GM23338 (cell line): ENCODE results near the gene SAFB2. TPM values are rescaled to one million over a fixed set of nuclear protein-coding genes. Genes with fewer than 3 reads are reported as not detected.

Source experiments
- ATAC-seq: fragments of 200-7000 bp; cut with Tn5 transposase; 3 replicates; pipeline ENCODE4 v1.9.1; 2020
- DNase-seq: peaks from one replicate; pipeline ENCODE4 v3.0.0-alpha.2; 2015; ENCODE audit warnings: low spot score
- H2AFZ ChIP-seq: fragments of 200-600 bp; sonication (generic); 2 replicates; pipeline ENCODE4 v1.8.0; 2016; ENCODE audit warnings: antibody characterized with exemption, mild to moderate bottlenecking, moderate library complexity
- H3F3A ChIP-seq: fragments of 200-600 bp; sonication (generic); replicated peaks from 2 replicates; pipeline ENCODE4 v1.8.0; 2017; ENCODE audit warnings: antibody characterized with exemption, mixed run types, low read depth
- H3K27ac ChIP-seq: fragments of 200-600 bp; sonication (generic); 2 replicates; pipeline ENCODE4 v1.6.1; 2016; ENCODE audit warnings: low read depth
- H3K27me3 ChIP-seq: fragments of 200-600 bp; sonication (generic); 2 replicates; pipeline ENCODE4 v1.8.0; 2016; ENCODE audit warnings: mild to moderate bottlenecking, mixed run types, moderate library complexity; ENCODE audit not compliant: insufficient read depth
- H3K36me3 ChIP-seq: fragments of 200-600 bp; sonication (generic); 2 replicates; pipeline ENCODE4 v1.8.0; 2016; ENCODE audit warnings: mild to moderate bottlenecking; ENCODE audit not compliant: insufficient read depth
- H3K4me1 ChIP-seq: fragments of 200-600 bp; sonication (generic); 2 replicates; pipeline ENCODE4 v1.8.0; 2016; ENCODE audit warnings: mild to moderate bottlenecking, moderate library complexity; ENCODE audit not compliant: insufficient read depth
- H3K4me2 ChIP-seq: fragments of 200-600 bp; sonication (generic); 2 replicates; pipeline ENCODE4 v1.7.1; 2017; ENCODE audit warnings: mixed run types
- H3K4me3 ChIP-seq: fragments of 200-600 bp; sonication (generic); 2 replicates; pipeline ENCODE4 v1.6.1; 2016; ENCODE audit warnings: mixed run types
- H3K79me2 ChIP-seq: fragments of 200-600 bp; sonication (generic); replicated peaks from 2 replicates; pipeline ENCODE4 v1.8.0; 2017; ENCODE audit warnings: mild to moderate bottlenecking; ENCODE audit not compliant: insufficient read depth
- H3K9me2 ChIP-seq: fragments of 200-600 bp; sonication (generic); 2 replicates; pipeline ENCODE4 v1.8.0; 2017; ENCODE audit not compliant: insufficient read depth
- H4K20me1 ChIP-seq: fragments of 200-600 bp; sonication (generic); replicated peaks from 2 replicates; pipeline ENCODE4 v1.8.0; 2017; ENCODE audit warnings: mild to moderate bottlenecking; ENCODE audit not compliant: insufficient read depth
- H3K27ac Mint-ChIP-seq: 2 replicates; pipeline ENCODE4 v1.8.0; 2020; ENCODE audit warnings: inconsistent platforms, mild to moderate bottlenecking, moderate library complexity, mixed read lengths
- H3K27me3 Mint-ChIP-seq: 3 replicates; pipeline ENCODE4 v1.8.0; 2022; ENCODE audit warnings: low read depth, mild to moderate bottlenecking, moderate library complexity, mixed read lengths, inconsistent platforms; ENCODE audit not compliant: insufficient read depth, poor library complexity
- H3K36me3 Mint-ChIP-seq: 3 replicates; pipeline ENCODE4 v1.8.0; 2021; ENCODE audit warnings: low read depth, mild to moderate bottlenecking, inconsistent platforms, moderate library complexity, mixed read lengths
- H3K4me1 Mint-ChIP-seq: 3 replicates; pipeline ENCODE4 v1.8.0; 2020; ENCODE audit warnings: mild to moderate bottlenecking, inconsistent platforms, mixed read lengths
- H3K4me3 Mint-ChIP-seq: 3 replicates; pipeline ENCODE4 v1.8.0; 2021; ENCODE audit warnings: moderate library complexity, mild to moderate bottlenecking, inconsistent platforms, mixed read lengths
- H3K9me3 Mint-ChIP-seq: 3 replicates; pipeline ENCODE4 v1.8.0; 2020; ENCODE audit warnings: moderate library complexity, mild to moderate bottlenecking, inconsistent platforms, mixed read lengths
- CREB1 ChIP-seq: fragments of 250-450 bp; sonication (Bioruptor Pico); IDR thresholded peaks from 2 replicates; pipeline ENCODE4 v1.5.0; 2020; ENCODE audit warnings: low read depth, mild to moderate bottlenecking, moderate library complexity
- EZH2 ChIP-seq: fragments of 200-600 bp; sonication (generic); IDR thresholded peaks from one replicate; pipeline ENCODE4 v1.8.0; 2017; ENCODE audit warnings: antibody characterized with exemption, mild to moderate bottlenecking, low read depth; ENCODE audit not compliant: unreplicated experiment
- EZH2phosphoT487 ChIP-seq: fragments of 200-600 bp; sonication (generic); IDR thresholded peaks from one replicate; pipeline ENCODE4 v1.8.1; 2018; ENCODE audit warnings: antibody characterized with exemption; ENCODE audit not compliant: unreplicated experiment
- JUNB ChIP-seq: IDR thresholded peaks from one replicate; pipeline ENCODE4 v1.6.1; 2016; ENCODE audit warnings: antibody characterized with exemption; ENCODE audit not compliant: unreplicated experiment
- NANOG ChIP-seq: IDR thresholded peaks from 2 replicates; pipeline ENCODE4 v1.6.1; 2016; ENCODE audit warnings: antibody characterized with exemption, borderline replicate concordance
- STAT1 ChIP-seq: IDR thresholded peaks from one replicate; pipeline ENCODE4 v1.6.1; 2016; ENCODE audit warnings: antibody characterized with exemption; ENCODE audit not compliant: unreplicated experiment
- ZNF114 ChIP-seq: fragments of 250-450 bp; sonication (Bioruptor Pico); IDR thresholded peaks from 2 replicates; pipeline ENCODE4 v1.5.0; 2020; ENCODE audit warnings: mild to moderate bottlenecking, moderate library complexity
- ZNF331 ChIP-seq: fragments of 250-450 bp; sonication (Bioruptor Pico); IDR thresholded peaks from 2 replicates; pipeline ENCODE4 v1.5.0; 2020; ENCODE audit warnings: low read depth, mild to moderate bottlenecking, moderate library complexity
- polyA plus RNA-seq: library from polyadenylated mRNA; unstranded; fragments of >200 nt; fragmentation: Nextera tagmentation; extraction: Ambion mirVana; gene quantifications from 2 replicates; pipeline ENCODE4 v1.2.1, GENCODE V29; 2016
- total RNA-seq: library from RNA; depleted of rRNA; stranded (reverse); fragments of >200 nt; shearing (Covaris generic); gene quantifications from 2 replicates; pipeline ENCODE4 v1.2.3, GENCODE V29; 2014
- TF ChIP-seq, protein P1 (sequence below): IDR thresholded peaks from one replicate; pipeline ENCODE4 v1.6.1; 2018; ENCODE audit warnings: antibody characterized with exemption; ENCODE audit not compliant: unreplicated experiment
- TF ChIP-seq, protein P2 (sequence below), 2 experiments: fragments of 200-600 bp in 1 of 2; sonication (generic) in 1 of 2; conservative IDR thresholded peaks; 2 replicates each; pipeline versions ENCODE4 v1.5.1 to v1.6.1; 2016 to 2017; ENCODE audit warnings: antibody characterized with exemption in 2 of 2, low read depth in 2 of 2, mild to moderate bottlenecking in 2 of 2, moderate library complexity in 1 of 2
- TF ChIP-seq, protein P3 (sequence below): IDR thresholded peaks from 2 replicates; pipeline ENCODE4 v1.6.1; 2016; ENCODE audit warnings: antibody characterized with exemption

Gene SAFB2
- total and polyA plus RNA-seq, 2 experiments from 2014 or later = 37.7 to 102 TPM

DNA sequence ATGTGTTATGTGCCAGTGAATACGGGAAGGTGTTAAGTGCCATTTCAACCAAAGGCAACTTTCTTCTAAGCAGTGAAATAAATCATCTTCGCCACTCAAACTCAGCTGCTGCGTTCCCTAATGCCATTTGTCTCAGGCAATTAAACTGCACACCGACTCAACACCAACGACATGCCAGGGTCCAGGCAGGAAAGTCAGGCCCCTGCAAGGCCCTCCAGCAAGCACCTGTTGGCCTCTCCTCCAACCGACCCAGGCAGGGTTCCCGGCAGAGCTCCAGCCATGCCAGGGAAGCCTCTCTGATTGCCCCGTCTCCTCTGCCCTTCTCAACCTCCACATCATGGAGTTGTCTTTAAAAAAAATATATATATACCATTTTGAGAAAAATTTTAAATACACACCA lies 21.8 kb downstream of the SAFB2 start:
- no peak overlapping the region for H3K4me3 Mint-ChIP-seq
- no peaks in the 10 kb centered on the region for H3K4me1 Mint-ChIP-seq
- Histone ChIP-seq H3K4me2 (no peak overlapping the region), H3F3A (0 out of 2 replicates have a peak, but pooled peaks cover 4% of the 10 kb centered on the region), H3K9me2 (no peaks in the 10 kb centered on the region), H3K27me3 (no peaks in the 10 kb centered on the region), H3K36me3 (peaks cover 34% of the 10 kb centered on the region), H2AFZ (no peak overlapping the region), H4K20me1 (peaks cover 20% of the 10 kb centered on the region), H3K27ac (no peak overlapping the region), H3K4me3 (no peak overlapping the region), H3K79me2 (peaks cover 4% of the 10 kb centered on the region), H3K4me1 (no peaks in the 10 kb centered on the region)
- no peaks in the 10 kb centered on the region for H3K9me3 Mint-ChIP-seq
- TF ChIP-seq, protein P1, sequence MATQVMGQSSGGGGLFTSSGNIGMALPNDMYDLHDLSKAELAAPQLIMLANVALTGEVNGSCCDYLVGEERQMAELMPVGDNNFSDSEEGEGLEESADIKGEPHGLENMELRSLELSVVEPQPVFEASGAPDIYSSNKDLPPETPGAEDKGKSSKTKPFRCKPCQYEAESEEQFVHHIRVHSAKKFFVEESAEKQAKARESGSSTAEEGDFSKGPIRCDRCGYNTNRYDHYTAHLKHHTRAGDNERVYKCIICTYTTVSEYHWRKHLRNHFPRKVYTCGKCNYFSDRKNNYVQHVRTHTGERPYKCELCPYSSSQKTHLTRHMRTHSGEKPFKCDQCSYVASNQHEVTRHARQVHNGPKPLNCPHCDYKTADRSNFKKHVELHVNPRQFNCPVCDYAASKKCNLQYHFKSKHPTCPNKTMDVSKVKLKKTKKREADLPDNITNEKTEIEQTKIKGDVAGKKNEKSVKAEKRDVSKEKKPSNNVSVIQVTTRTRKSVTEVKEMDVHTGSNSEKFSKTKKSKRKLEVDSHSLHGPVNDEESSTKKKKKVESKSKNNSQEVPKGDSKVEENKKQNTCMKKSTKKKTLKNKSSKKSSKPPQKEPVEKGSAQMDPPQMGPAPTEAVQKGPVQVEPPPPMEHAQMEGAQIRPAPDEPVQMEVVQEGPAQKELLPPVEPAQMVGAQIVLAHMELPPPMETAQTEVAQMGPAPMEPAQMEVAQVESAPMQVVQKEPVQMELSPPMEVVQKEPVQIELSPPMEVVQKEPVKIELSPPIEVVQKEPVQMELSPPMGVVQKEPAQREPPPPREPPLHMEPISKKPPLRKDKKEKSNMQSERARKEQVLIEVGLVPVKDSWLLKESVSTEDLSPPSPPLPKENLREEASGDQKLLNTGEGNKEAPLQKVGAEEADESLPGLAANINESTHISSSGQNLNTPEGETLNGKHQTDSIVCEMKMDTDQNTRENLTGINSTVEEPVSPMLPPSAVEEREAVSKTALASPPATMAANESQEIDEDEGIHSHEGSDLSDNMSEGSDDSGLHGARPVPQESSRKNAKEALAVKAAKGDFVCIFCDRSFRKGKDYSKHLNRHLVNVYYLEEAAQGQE = no peak
- TF ChIP-seq STAT1 (no peak), EZH2 (no peak), EZH2phosphoT487 (no peak), CREB1 (CRISPR knock-in tag) (no peak), ZNF114 (CRISPR knock-in tag) (no peak), JUNB (no peak), NANOG (no peak), ZNF331 (CRISPR knock-in tag) (no peak)
- TF ChIP-seq, protein P2, sequence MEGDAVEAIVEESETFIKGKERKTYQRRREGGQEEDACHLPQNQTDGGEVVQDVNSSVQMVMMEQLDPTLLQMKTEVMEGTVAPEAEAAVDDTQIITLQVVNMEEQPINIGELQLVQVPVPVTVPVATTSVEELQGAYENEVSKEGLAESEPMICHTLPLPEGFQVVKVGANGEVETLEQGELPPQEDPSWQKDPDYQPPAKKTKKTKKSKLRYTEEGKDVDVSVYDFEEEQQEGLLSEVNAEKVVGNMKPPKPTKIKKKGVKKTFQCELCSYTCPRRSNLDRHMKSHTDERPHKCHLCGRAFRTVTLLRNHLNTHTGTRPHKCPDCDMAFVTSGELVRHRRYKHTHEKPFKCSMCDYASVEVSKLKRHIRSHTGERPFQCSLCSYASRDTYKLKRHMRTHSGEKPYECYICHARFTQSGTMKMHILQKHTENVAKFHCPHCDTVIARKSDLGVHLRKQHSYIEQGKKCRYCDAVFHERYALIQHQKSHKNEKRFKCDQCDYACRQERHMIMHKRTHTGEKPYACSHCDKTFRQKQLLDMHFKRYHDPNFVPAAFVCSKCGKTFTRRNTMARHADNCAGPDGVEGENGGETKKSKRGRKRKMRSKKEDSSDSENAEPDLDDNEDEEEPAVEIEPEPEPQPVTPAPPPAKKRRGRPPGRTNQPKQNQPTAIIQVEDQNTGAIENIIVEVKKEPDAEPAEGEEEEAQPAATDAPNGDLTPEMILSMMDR (conservative IDR thresholded peaks at IDR 0.05; ENCODE audit: low read depth in 2 of 2) = no peak
- TF ChIP-seq, protein P3, sequence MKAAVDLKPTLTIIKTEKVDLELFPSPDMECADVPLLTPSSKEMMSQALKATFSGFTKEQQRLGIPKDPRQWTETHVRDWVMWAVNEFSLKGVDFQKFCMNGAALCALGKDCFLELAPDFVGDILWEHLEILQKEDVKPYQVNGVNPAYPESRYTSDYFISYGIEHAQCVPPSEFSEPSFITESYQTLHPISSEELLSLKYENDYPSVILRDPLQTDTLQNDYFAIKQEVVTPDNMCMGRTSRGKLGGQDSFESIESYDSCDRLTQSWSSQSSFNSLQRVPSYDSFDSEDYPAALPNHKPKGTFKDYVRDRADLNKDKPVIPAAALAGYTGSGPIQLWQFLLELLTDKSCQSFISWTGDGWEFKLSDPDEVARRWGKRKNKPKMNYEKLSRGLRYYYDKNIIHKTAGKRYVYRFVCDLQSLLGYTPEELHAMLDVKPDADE = no peak
- H3K36me3 Mint-ChIP-seq = peaks cover 86% of the 10 kb centered on the region
- H3K27me3 Mint-ChIP-seq = peaks cover 6% of the 10 kb centered on the region
- ATAC-seq = no peak
- DNase-seq = no peak
- H3K27ac Mint-ChIP-seq = no peak overlapping the region
